HTR-8/SVneo (cell line): ENCODE data around the gene IRAK3.
"Not testable (repeated sequence)": the region's sequence is repeated elsewhere in the genome, so short reads cannot be mapped to it uniquely, and the experiment has no call there.

Source experiments
- DNase-seq: peaks from one replicate; pipeline ENCODE4 v3.0.0; 2011; ENCODE audit warnings: low spot score, mixed read lengths; ENCODE audit not compliant: insufficient read length
- FAIRE-seq: peaks from 2 replicates; lab custom pipeline; 2011; peaks lifted over from hg19 to GRCh38; lab: Jason Lieb, UNC

The IRAK3 gene

GRCh38 chr12:66169221-66170170 lies 19.5 kb upstream of the IRAK3 start, which contains the start of gene TMBIM4:
Gene TMBIM4 (minus strand): TSS chr12:66169996. CDS start chr12:66169951, 45 bp downstream.
- peak; percentile 79 for DNase-seq

GRCh38 chr12:66170606-66171005 lies 18.4 kb upstream of the IRAK3 start:
- FAIRE-seq, result no peak

More at GRCh38 chr12:66169221-66170170, 19.5 kb upstream of the IRAK3 start, which contains the start of gene TMBIM4:
- FAIRE-seq, result no peak

GRCh38 chr12:66174391-66175325 lies 14.4 kb upstream of the IRAK3 start:
- FAIRE-seq, DNase-seq: not testable (repeated sequence)

More at GRCh38 chr12:66170606-66171005, 18.4 kb upstream of the IRAK3 start:
- DNase-seq, result no peak

GRCh38 chr12:66176105-66176900 lies 12.7 kb upstream of the IRAK3 start:
- no peak for DNase-seq
- no peak for FAIRE-seq

- FAIRE-seq (no peak), DNase-seq (no peak)
Observed at GRCh38 chr12:66182956-66183355, 6.1 kb upstream of the IRAK3 start.

- not testable (repeated sequence) for FAIRE-seq
Observed at GRCh38 chr12:66184822-66185221, 4.2 kb upstream of the IRAK3 start.

GRCh38 chr12:66187036-66187435 lies 2.0 kb upstream of the IRAK3 start:
- no peak for DNase-seq
- no peak for FAIRE-seq

More at GRCh38 chr12:66184822-66185221, 4.2 kb upstream of the IRAK3 start:
- not testable (repeated sequence) for DNase-seq

- no peak for DNase-seq
- FAIRE-seq, result no peak
Observed at GRCh38 chr12:66187821-66188220, 1.2 kb upstream of the IRAK3 start.

GRCh38 chr12:66189486-66189843 lies 451 bp downstream of the IRAK3 start:
- FAIRE-seq, result no peak
- no peak for DNase-seq

- FAIRE-seq, result no peak
Observed at GRCh38 chr12:66189889-66190288, 875 bp downstream of the IRAK3 start.

GRCh38 chr12:66190519-66191370 lies 1.7 kb downstream of the IRAK3 start:
- DNase-seq, result no peak
- no peak for FAIRE-seq

More at GRCh38 chr12:66189889-66190288, 875 bp downstream of the IRAK3 start:
- no peak for DNase-seq

- FAIRE-seq, result no peak
- no peak for DNase-seq
Observed at GRCh38 chr12:66191547-66192126, 2.6 kb downstream of the IRAK3 start.

- DNase-seq (no peak), FAIRE-seq (no peak)
Observed at GRCh38 chr12:66194122-66194521, 5.1 kb downstream of the IRAK3 start.

GRCh38 chr12:66195242-66195641 lies 6.2 kb downstream of the IRAK3 start:
- DNase-seq (no peak), FAIRE-seq (no peak)

GRCh38 chr12:66196806-66197205 lies 7.8 kb downstream of the IRAK3 start:
- FAIRE-seq, result no peak
- DNase-seq, result no peak

GRCh38 chr12:66197495-66197921 lies 8.5 kb downstream of the IRAK3 start:
- no peak for DNase-seq
- FAIRE-seq, result no peak

- FAIRE-seq, result no peak
- DNase-seq, result no peak
Observed at GRCh38 chr12:66199141-66199540, 10.1 kb downstream of the IRAK3 start.

GRCh38 chr12:66199831-66200509 lies 11.0 kb downstream of the IRAK3 start:
- DNase-seq (no peak), FAIRE-seq (no peak)
